GM18507 (cell line): Measurements from ENCODE around the gene APOC4.

Experiments
- DNase-seq: peaks from one replicate; pipeline ENCODE4 v3.0.0; 2011; ENCODE audit warnings: low read depth; ENCODE audit not compliant: insufficient read length; ENCODE audit errors: extremely low spot score
- FAIRE-seq: peaks from 2 replicates; lab custom pipeline; 2011; peaks lifted over from hg19 to GRCh38; lab: Jason Lieb, UNC

The APOC4 gene

GRCh38 chr19:44987148-44987675 is 45.2 kb downstream of the APOC4 start:
- FAIRE-seq (no peak), DNase-seq (no peak)

DNA sequence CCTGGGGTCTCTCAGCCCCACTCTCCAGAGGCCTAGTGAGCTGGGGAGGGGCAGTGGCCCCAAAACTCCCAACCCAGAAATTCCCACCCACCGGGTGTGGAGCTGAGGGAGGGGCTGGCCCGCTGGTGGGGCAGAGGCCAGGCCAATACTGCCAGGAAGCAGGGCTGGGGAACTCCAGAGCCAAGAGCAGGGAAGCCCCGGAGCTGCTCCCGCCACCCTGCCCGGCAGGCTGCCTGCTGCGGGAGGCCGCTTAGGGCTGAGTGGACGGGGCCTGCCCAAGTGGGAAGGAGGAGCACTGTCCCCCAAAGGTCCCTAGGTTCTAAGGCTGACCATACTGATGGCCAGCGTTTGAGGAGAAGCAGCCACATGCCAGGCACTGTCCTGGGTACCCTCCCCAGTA is 46.2 kb downstream of the APOC4 start:
- FAIRE-seq (no peak), DNase-seq (no peak)

DNA sequence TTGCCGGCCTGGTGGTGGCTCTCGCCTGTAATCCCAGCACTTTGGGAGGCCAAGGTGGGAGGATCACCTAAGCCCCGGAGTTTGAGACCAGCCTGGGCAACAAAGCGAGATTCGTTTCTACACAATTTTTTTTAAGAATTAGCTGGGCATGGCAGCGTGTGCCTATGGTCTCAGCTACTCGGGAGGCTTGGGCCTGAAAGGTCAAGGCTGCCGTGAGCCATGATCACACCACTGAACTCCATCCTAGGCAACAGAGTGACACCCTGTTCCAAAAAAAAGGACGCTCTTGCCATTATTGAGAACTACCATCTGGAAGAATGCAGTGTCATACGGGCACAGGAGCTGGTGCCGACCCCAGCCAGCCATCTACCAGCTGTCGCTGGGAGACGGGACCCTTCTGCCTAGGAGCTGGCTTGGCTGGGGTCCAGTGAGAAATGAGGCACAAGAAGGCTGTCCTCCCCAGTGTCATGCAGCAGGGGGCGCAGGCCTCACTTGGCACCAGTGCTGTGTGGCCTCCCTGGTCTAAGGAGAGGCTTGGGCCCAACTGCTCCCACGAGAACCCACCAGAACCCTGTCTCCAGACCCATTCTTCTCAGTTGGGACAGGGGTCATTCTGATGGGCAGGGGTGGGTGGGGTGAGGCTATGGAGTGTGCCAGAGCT is 47.0 kb downstream of the APOC4 start:
- DNase-seq: peak; percentile 65
- FAIRE-seq: peak; percentile 71

DNA sequence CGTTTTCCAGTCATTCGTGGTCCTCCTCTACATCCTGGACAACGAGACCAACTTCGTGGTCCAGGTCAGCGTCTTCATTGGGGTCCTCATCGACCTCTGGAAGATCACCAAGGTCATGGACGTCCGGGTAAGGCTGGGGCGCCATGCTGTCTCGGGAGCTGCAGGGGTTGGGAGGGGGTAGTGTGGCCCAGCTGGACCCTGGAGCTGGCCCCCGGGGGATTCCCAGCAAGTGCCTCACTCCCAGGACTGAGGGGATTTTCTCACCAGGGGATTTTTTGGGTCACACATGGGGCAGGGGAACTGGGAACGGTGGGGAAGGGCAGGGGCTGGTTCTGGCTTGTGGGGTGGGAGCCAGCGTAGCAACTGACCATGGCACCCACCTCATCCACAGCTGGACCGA is 48.4 kb downstream of the APOC4 start:
- DNase-seq (no peak), FAIRE-seq (no peak)

- no peak for DNase-seq
Measured at GRCh38 chr19:44990966-44991365, 48.9 kb downstream of the APOC4 start.

DNA sequence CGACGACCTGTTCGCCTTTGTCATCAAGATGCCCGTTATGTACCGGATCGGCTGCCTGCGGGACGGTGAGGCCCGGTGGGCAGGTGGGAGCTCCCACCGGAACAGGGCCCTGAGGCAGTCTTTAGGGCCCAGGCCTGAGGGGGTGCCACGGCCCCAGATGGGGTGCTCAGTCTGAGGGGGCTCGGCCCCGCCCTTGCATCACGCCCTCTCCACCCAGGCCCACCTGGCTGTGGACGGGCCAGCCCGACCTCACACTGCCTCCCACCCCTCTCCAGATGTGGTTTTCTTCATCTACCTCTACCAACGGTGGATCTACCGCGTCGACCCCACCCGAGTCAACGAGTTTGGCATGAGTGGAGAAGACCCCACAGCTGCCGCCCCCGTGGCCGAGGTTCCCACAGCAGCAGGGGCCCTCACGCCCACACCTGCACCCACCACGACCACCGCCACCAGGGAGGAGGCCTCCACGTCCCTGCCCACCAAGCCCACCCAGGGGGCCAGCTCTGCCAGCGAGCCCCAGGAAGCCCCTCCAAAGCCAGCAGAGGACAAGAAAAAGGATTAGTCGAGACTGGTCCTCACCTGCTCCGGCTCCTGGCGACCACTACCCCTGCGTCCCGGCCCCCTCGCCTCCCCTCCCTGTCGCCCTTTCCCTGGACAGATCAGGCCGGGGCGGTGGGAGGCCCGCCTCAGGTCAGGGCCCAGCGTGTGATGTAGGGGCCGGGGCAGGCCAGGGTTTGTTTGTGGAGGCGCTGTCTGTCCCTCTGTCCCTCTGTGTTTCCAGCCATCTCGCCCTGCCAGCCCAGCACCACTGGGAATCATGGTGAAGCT is 50.5 kb downstream of the APOC4 start:
- no peak for DNase-seq
- no peak for FAIRE-seq

More at GRCh38 chr19:44990966-44991365, 48.9 kb downstream of the APOC4 start:
- no peak for FAIRE-seq

DNA sequence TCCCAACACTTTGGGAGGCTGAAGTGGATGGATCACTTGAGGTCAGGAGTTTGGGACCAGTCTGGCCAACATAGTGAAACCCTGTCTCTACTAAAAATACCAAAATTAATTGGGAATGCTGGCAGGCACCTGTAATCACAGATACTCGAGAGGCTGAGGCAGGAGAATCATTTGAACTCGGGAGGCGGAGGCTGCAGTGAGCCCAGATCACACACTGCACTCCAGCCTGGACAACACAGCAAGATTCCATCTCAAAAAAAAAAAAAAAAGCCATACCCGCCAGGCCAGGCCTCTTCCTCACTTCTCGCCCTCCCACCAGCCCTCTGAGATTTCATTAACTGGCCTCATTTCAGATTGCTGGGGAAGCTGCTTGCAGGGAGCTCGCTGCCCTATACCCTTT is 51.5 kb downstream of the APOC4 start:
- DNase-seq (no peak), FAIRE-seq (no peak)

DNA sequence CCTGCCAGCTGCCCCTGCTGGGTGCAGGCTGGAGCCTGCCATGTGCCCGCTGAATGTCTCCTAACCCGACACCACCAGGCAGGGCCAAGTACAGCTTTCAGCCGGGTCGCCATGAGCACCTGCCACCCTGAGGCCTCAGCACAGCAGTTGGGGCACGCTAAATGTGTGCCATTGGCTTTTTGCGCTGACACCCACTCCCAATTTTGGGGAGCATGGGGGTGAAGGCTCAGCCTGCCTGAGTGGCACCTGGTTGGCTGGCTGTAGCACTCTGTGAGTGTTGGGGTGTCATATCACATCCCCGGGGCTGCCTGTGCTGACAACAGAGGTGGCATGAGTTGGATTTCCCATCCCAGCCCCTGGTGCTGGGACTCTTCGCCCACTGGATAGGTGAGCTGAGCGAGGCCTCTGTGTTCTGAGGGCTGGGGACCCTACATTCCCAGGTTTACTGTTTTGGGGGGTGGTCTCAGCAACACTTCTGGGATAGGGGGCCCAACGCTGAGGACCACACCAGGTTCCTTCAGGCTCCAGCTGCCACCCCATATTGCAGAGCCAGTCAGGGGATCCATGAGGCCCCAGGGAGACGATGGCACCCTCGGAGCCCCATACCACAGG is 52.0 kb downstream of the APOC4 start:
- DNase-seq (no peak), FAIRE-seq (no peak)
